ENCODE measurements around the gene FERMT1. TPM values are rescaled to one million over a fixed set of nuclear protein-coding genes. Genes with fewer than 3 reads are reported as not detected.

FERMT1 gene
- 1.8 TPM for polyA plus RNA-seq (2013, experiment 1 of 4)
- 1.3 TPM for polyA plus RNA-seq (2013, experiment 2 of 4)
- polyA plus RNA-seq (2013, experiment 3 of 4) = 1.4 TPM
- 1.3 TPM for polyA plus RNA-seq (2013, experiment 4 of 4)

- H3K27me3 ChIP-seq (ENCODE audit: control insufficient read depth, insufficient read depth, low read length, poor library complexity, severe bottlenecking) = peaks cover 28% of the 10 kb centered on the region
- H3K36me3 ChIP-seq (ENCODE audit: control insufficient read depth, insufficient read depth, low read length) = no peaks in the 10 kb centered on the region
- WGBS, 2 experiments = 2 to 4% methylated on average over 55 of the region's 55 CpGs
- no peak within 1 kb of the TSS for H3K27ac ChIP-seq (ENCODE audit: insufficient read depth, low read depth, low read length, poor library complexity, severe bottlenecking)
- H3K4me1 ChIP-seq (ENCODE audit: control insufficient read depth, insufficient read depth, low read length) = peaks cover 12% of the 10 kb centered on the region
- H3K9me3 ChIP-seq (ENCODE audit: control insufficient read depth, low read length) = no peaks in the 10 kb centered on the region
- peak within 1 kb of the TSS; percentile 43 for H3K4me3 ChIP-seq (ENCODE audit: insufficient read depth, low read depth, low read length)
Measured at GRCh38 chr20:6122873-6123648, at the start of gene FERMT1. TSS of gene FERMT1 (minus strand) at chr20:6123030. CDS start at chr20:6119554, 3,476 bp downstream.

GRCh38 chr20:6169251-6169650 lies 46.4 kb upstream of the FERMT1 start:
- H3K9me3 ChIP-seq (ENCODE audit: control insufficient read depth, low read length) = no peaks in the 10 kb centered on the region
- no peak overlapping the region for H3K4me3 ChIP-seq (ENCODE audit: insufficient read depth, low read depth, low read length)
- no peaks in the 10 kb centered on the region for H3K27me3 ChIP-seq (ENCODE audit: control insufficient read depth, insufficient read depth, low read length, poor library complexity, severe bottlenecking)
- no peaks in the 10 kb centered on the region for H3K36me3 ChIP-seq (ENCODE audit: control insufficient read depth, insufficient read depth, low read length)
- no peaks in the 10 kb centered on the region for H3K4me1 ChIP-seq (ENCODE audit: control insufficient read depth, insufficient read depth, low read length)
- no peak overlapping the region for H3K27ac ChIP-seq (ENCODE audit: insufficient read depth, low read depth, low read length, poor library complexity, severe bottlenecking)

- Histone ChIP-seq H3K9me3 (ENCODE audit: control insufficient read depth, low read length) (no peaks in the 10 kb centered on the region), H3K4me3 (ENCODE audit: insufficient read depth, low read depth, low read length) (no peak overlapping the region), H3K27ac (ENCODE audit: insufficient read depth, low read depth, low read length, poor library complexity, severe bottlenecking) (no peak overlapping the region), H3K36me3 (ENCODE audit: control insufficient read depth, insufficient read depth, low read length) (no peaks in the 10 kb centered on the region), H3K4me1 (ENCODE audit: control insufficient read depth, insufficient read depth, low read length) (no peaks in the 10 kb centered on the region), H3K27me3 (ENCODE audit: control insufficient read depth, insufficient read depth, low read length, poor library complexity, severe bottlenecking) (no peaks in the 10 kb centered on the region)
Measured at GRCh38 chr20:6168204-6168603, 45.4 kb upstream of the FERMT1 start.

GRCh38 chr20:6165346-6165745 lies 42.5 kb upstream of the FERMT1 start:
- Histone ChIP-seq H3K4me1 (ENCODE audit: control insufficient read depth, insufficient read depth, low read length) (no peaks in the 10 kb centered on the region), H3K9me3 (ENCODE audit: control insufficient read depth, low read length) (no peaks in the 10 kb centered on the region), H3K4me3 (ENCODE audit: insufficient read depth, low read depth, low read length) (no peak overlapping the region), H3K27ac (ENCODE audit: insufficient read depth, low read depth, low read length, poor library complexity, severe bottlenecking) (no peak overlapping the region), H3K27me3 (ENCODE audit: control insufficient read depth, insufficient read depth, low read length, poor library complexity, severe bottlenecking) (no peaks in the 10 kb centered on the region), H3K36me3 (ENCODE audit: control insufficient read depth, insufficient read depth, low read length) (no peaks in the 10 kb centered on the region)

GRCh38 chr20:6164421-6165341 lies 41.9 kb upstream of the FERMT1 start:
- Histone ChIP-seq H3K4me3 (ENCODE audit: insufficient read depth, low read depth, low read length) (no peak overlapping the region), H3K9me3 (ENCODE audit: control insufficient read depth, low read length) (no peaks in the 10 kb centered on the region), H3K27me3 (ENCODE audit: control insufficient read depth, insufficient read depth, low read length, poor library complexity, severe bottlenecking) (no peaks in the 10 kb centered on the region), H3K27ac (ENCODE audit: insufficient read depth, low read depth, low read length, poor library complexity, severe bottlenecking) (no peak overlapping the region), H3K36me3 (ENCODE audit: control insufficient read depth, insufficient read depth, low read length) (no peaks in the 10 kb centered on the region), H3K4me1 (ENCODE audit: control insufficient read depth, insufficient read depth, low read length) (no peaks in the 10 kb centered on the region)
- 92 to 93% methylated on average over 10 of the region's 10 CpGs for WGBS, 2 experiments

GRCh38 chr20:6160736-6161135 lies 37.9 kb upstream of the FERMT1 start:
- Histone ChIP-seq H3K9me3 (ENCODE audit: control insufficient read depth, low read length) (no peaks in the 10 kb centered on the region), H3K36me3 (ENCODE audit: control insufficient read depth, insufficient read depth, low read length) (no peaks in the 10 kb centered on the region), H3K27me3 (ENCODE audit: control insufficient read depth, insufficient read depth, low read length, poor library complexity, severe bottlenecking) (no peaks in the 10 kb centered on the region), H3K27ac (ENCODE audit: insufficient read depth, low read depth, low read length, poor library complexity, severe bottlenecking) (no peak overlapping the region), H3K4me1 (ENCODE audit: control insufficient read depth, insufficient read depth, low read length) (no peaks in the 10 kb centered on the region), H3K4me3 (ENCODE audit: insufficient read depth, low read depth, low read length) (no peak overlapping the region)
- 86 to 90% methylated on average over 3 of the region's 3 CpGs for WGBS, 2 experiments

GRCh38 chr20:6157345-6157744 lies 34.5 kb upstream of the FERMT1 start:
- H3K4me1 ChIP-seq (ENCODE audit: control insufficient read depth, insufficient read depth, low read length) = no peaks in the 10 kb centered on the region
- H3K4me3 ChIP-seq (ENCODE audit: insufficient read depth, low read depth, low read length) = no peak overlapping the region
- WGBS, 2 experiments = 91 to 95% methylated on average over 2 of the region's 2 CpGs

GRCh38 chr20:6152777-6153176 lies 29.9 kb upstream of the FERMT1 start:
- Histone ChIP-seq H3K27ac (ENCODE audit: insufficient read depth, low read depth, low read length, poor library complexity, severe bottlenecking) (no peak overlapping the region), H3K36me3 (ENCODE audit: control insufficient read depth, insufficient read depth, low read length) (no peaks in the 10 kb centered on the region), H3K9me3 (ENCODE audit: control insufficient read depth, low read length) (no peaks in the 10 kb centered on the region), H3K4me3 (ENCODE audit: insufficient read depth, low read depth, low read length) (no peak overlapping the region), H3K4me1 (ENCODE audit: control insufficient read depth, insufficient read depth, low read length) (no peaks in the 10 kb centered on the region), H3K27me3 (ENCODE audit: control insufficient read depth, insufficient read depth, low read length, poor library complexity, severe bottlenecking) (no peaks in the 10 kb centered on the region)
- WGBS, 2 experiments = 87 to 96% methylated on average over 2 of the region's 2 CpGs

More at GRCh38 chr20:6157345-6157744, 34.5 kb upstream of the FERMT1 start:
- H3K27me3 ChIP-seq (ENCODE audit: control insufficient read depth, insufficient read depth, low read length, poor library complexity, severe bottlenecking) = no peaks in the 10 kb centered on the region
- no peaks in the 10 kb centered on the region for H3K36me3 ChIP-seq (ENCODE audit: control insufficient read depth, insufficient read depth, low read length)
- H3K27ac ChIP-seq (ENCODE audit: insufficient read depth, low read depth, low read length, poor library complexity, severe bottlenecking) = no peak overlapping the region
- no peaks in the 10 kb centered on the region for H3K9me3 ChIP-seq (ENCODE audit: control insufficient read depth, low read length)

- Histone ChIP-seq H3K4me1 (ENCODE audit: control insufficient read depth, insufficient read depth, low read length) (no peaks in the 10 kb centered on the region), H3K9me3 (ENCODE audit: control insufficient read depth, low read length) (no peaks in the 10 kb centered on the region), H3K36me3 (ENCODE audit: control insufficient read depth, insufficient read depth, low read length) (no peaks in the 10 kb centered on the region), H3K27me3 (ENCODE audit: control insufficient read depth, insufficient read depth, low read length, poor library complexity, severe bottlenecking) (no peaks in the 10 kb centered on the region), H3K27ac (ENCODE audit: insufficient read depth, low read depth, low read length, poor library complexity, severe bottlenecking) (no peak overlapping the region), H3K4me3 (ENCODE audit: insufficient read depth, low read depth, low read length) (no peak overlapping the region)
- WGBS, 2 experiments = 94 to 95% methylated on average over 7 of the region's 7 CpGs
Measured at GRCh38 chr20:6148073-6148472, 25.2 kb upstream of the FERMT1 start.

GRCh38 chr20:6142348-6142993 lies 19.6 kb upstream of the FERMT1 start:
- 11 to 13% methylated on average over 10 of the region's 10 CpGs for WGBS, 2 experiments
- H3K4me1 ChIP-seq (ENCODE audit: control insufficient read depth, insufficient read depth, low read length) = no peaks in the 10 kb centered on the region
- H3K4me3 ChIP-seq (ENCODE audit: insufficient read depth, low read depth, low read length) = no peak overlapping the region
- H3K9me3 ChIP-seq (ENCODE audit: control insufficient read depth, low read length) = no peaks in the 10 kb centered on the region
- no peaks in the 10 kb centered on the region for H3K36me3 ChIP-seq (ENCODE audit: control insufficient read depth, insufficient read depth, low read length)
- H3K27me3 ChIP-seq (ENCODE audit: control insufficient read depth, insufficient read depth, low read length, poor library complexity, severe bottlenecking) = no peaks in the 10 kb centered on the region
- no peak overlapping the region for H3K27ac ChIP-seq (ENCODE audit: insufficient read depth, low read depth, low read length, poor library complexity, severe bottlenecking)

Data from ectodermal cell (in vitro differentiated cells).